Epidermal melanocyte (primary cell): Measurements from ENCODE around the gene STUM.

Experiments used
- DNase-seq: peaks from one replicate; pipeline ENCODE4 v3.0.0; 2011; ENCODE audit warnings: low spot score; ENCODE audit not compliant: insufficient read length

Gene STUM

GRCh38 chr1:226624526-226624925 lies 76.0 kb downstream of the STUM start:
- DNase-seq: no peak

GRCh38 chr1:226625326-226625725 lies 76.8 kb downstream of the STUM start:
- no peak for DNase-seq

- DNase-seq: no peak
Observed at GRCh38 chr1:226625832-226626576, 77.4 kb downstream of the STUM start.

- DNase-seq: peak; percentile 64
Observed at GRCh38 chr1:226626577-226626956, 78.0 kb downstream of the STUM start.

- DNase-seq: no peak
Observed at GRCh38 chr1:226627050-226627755, 78.6 kb downstream of the STUM start.

GRCh38 chr1:226627924-226628611 lies 79.5 kb downstream of the STUM start:
- no peak for DNase-seq

GRCh38 chr1:226628612-226629155 lies 80.1 kb downstream of the STUM start:
- no peak for DNase-seq

GRCh38 chr1:226629210-226629895 lies 80.8 kb downstream of the STUM start:
- DNase-seq: no peak

- DNase-seq: no peak
Observed at GRCh38 chr1:226629896-226630550, 81.5 kb downstream of the STUM start.

GRCh38 chr1:226630592-226630991 lies 82.0 kb downstream of the STUM start:
- DNase-seq: no peak

- no peak for DNase-seq
Observed at GRCh38 chr1:226631229-226632000, 82.9 kb downstream of the STUM start.

- DNase-seq: no peak
Observed at GRCh38 chr1:226632169-226632879, 83.8 kb downstream of the STUM start.

GRCh38 chr1:226632922-226633351 lies 84.4 kb downstream of the STUM start:
- no peak for DNase-seq

GRCh38 chr1:226633541-226634165 lies 85.1 kb downstream of the STUM start:
- no peak for DNase-seq

- DNase-seq: no peak
Observed at GRCh38 chr1:226634166-226634588, 85.6 kb downstream of the STUM start.

- DNase-seq: no peak
Observed at GRCh38 chr1:226634611-226635246, 86.2 kb downstream of the STUM start.

- DNase-seq: no peak
Observed at GRCh38 chr1:226635456-226635941, 86.9 kb downstream of the STUM start.

GRCh38 chr1:226636847-226637096 lies 88.2 kb downstream of the STUM start:
- DNase-seq: no peak
